Activated CD4-positive, alpha-beta T cell treated with anti-CD3 and anti-CD28 coated beads, Interleukin-2, Interleukin-4, amounts not matched to agents 100 ng/mL and 50 ng/mL, durations not matched to agents 16 hours and 8 hours (primary cell): ENCODE measurements around the gene PPIP5K1.
"Not testable (repeated sequence)": the region's sequence is repeated elsewhere in the genome, so short reads cannot be mapped to it uniquely, and the experiment has no call there.

Source experiments
- DNase-seq: peaks from one replicate; pipeline ENCODE4 v3.0.0-alpha.2; 2020; ENCODE audit warnings: low spot score

PPIP5K1 gene

DNA sequence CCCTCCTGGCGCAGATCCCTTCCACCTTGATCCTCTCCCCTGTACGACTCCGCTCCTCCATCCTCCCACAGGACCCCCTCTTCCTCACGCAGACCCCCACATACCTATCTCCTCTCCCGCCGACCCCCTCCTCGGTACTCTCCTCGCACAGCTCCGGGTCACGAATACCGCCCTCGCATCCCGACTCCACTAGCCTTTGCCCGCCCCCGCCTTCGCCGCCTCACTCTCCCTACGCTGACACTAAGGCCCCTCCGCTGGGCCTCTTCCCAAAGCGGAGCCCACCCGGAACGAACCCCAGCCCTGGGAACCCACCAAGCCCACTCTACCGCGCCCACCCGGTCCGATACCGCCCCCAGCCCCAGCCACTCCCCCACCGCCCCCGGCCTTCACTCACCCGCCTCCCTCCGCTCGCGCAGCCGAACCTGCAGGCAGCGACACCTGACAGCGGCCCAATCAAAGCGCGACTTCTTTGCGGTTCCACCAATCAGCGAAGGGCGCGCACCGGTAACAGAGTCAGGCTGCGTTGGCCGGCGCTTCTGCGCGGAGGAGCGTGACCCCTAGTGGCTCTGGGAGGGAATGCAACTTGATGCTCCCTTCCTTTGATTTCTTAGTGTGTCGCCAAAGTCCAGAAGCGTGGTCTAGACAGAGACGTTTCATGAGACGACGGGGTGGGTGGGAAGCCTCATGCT lies at the start of gene PPIP5K1:
Gene PPIP5K1 (minus strand): TSS at position 431 of the 689 bp plus-strand sequence. CDS start 5,704 bp downstream, outside the sequence.
- not testable (repeated sequence) for DNase-seq

DNA sequence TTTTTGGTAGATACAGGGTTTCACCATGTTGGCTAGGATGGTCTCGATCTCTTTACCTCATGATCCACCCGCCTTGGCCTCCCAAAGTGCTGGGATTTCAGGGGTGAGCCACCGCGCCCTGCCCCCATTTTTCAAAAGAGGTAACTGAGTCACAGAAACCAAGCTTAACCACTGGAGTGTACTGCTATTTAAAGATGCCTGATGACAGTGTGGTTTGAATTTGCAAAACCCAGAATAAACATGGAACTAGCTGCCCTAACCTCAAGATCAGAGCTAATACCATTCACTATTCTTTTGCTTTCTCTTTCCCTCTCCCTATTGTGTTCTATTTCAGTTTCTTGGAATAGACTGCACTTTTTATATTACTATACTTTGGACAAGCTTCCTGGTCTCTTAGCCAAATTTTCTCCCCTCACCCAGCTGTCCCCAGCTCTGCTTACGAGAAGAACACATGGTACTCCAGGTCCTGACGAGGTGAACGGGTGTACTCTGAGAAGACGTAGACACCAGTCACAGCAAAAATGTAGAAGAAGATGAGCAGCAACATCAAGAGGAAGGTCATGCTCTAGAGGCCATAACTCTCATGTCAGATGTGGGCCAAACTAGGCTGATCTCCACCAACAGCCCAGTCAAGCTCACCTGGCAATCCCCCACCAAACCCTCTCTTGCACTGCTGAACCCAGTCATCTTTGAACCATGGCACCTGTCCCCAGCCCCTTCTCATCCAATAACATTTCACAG lies 48.6 kb upstream of the PPIP5K1 start:
- DNase-seq, result not testable (repeated sequence)

DNA sequence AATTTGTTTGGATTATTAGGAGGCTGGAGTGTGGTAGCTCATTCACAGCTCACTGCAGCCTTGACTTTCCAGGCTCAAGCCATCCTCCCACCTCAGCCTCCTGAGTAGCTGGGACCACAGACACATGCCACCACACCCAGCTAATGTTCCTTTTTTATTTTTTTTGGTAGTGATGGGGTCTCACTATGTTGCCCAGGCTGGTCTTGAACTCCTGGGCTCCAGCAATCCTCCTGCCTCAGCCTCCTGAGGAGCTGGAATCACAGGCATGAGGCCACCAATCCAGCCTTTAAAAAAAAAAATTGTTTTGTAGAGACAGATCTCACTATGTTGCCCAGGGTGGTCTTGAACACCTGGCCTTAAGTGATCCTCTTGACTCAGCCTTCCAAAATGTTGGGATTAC lies 36.9 kb upstream of the PPIP5K1 start:
- not testable (repeated sequence) for DNase-seq

DNA sequence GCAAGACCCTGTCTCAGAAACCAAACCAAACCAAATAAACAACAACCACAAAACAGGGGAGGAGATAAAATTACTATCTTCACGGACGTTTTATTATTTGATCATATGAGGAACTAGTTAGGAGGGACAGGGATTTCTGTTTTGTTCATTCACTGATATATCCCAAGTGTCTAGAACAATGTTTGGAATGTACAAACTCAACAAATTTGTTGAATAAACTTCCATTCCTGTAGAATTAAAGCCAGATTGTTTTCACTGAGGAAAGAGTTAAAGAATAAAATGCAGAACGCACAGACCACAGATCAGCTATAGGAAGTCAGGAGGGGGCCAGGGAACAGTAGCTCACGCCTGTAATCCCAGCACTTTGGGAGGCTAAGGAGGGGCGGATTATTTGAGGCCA lies 35.1 kb upstream of the PPIP5K1 start:
- no peak for DNase-seq

DNA sequence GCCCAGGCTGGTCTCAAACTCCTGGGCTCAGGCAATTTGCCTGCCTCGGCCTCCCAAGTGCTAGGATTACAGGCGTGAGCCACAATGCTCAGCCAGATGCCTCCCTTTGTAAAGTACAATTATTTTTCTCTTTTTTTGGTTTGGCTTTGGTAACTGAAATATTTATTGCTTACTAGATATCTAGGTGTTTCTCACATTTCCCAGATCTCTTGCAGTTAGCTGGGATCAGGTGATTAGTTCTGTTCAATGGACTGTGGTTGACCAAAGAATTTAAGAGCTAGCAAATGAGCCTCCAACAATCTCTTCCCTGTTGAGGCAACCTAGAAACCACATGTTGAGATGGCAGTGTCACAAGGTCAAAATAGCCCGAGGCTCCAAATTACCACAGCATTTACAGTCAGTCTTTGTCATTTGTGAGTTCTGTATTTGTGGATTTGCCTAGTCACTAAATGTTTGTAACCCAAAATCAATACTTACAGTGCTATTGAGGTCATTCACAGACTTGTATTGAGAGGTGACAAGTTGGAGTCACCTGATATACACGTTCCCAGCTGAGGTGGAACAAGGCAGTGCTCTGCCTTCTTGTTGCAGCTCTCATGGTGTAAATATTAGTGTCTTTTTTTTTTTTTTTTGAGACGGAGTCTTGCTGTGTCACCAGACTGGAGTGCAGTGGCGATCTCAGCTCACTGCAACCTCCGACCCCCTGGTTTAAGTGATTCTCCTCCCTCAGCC lies 32.2 kb upstream of the PPIP5K1 start:
- DNase-seq, result not testable (repeated sequence)

DNA sequence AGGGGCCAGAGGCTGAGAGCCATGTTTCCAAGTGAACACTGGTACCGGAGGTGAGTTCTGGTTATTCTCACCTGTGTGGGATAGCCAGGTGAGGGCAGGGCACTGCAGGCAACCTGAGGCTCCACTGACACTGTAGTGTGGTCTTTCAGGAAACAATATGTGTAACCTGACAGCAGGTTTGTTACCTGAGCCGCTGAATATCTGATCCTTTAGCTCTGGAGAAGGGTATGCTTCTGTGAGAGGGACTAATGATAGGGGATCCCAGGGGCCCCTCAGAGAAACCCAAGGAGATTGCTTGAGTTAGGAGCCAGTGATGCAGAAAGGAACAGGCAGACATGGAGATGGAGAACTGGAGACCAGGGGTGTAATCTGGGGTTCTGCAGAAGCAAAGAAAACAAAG lies 28.7 kb upstream of the PPIP5K1 start, which contains the start of gene STRC:
Gene STRC (minus strand): TSS at position 101 of the 400 bp plus-strand sequence. CDS start 78 bp downstream, at position 23.
- not testable (repeated sequence) for DNase-seq

DNA sequence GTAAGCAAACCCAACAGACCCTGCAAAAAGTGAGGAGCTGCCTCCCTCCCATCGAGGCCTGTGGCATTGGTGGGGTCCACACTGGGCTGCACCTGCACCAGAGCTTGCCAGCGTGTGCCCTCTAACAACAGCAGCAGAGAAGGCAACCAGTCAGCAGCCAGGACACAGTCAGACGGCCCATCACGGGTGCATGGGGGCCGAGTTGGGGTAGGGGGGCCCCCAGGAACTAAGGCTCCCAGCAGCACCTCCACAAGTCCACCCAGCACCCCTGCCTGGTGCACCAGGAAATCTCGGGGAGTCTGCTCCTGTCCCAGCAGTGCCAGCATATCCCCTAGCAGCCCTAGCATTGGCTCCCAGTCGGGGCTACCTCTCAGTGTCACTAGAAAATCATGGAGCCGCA lies 27.7 kb upstream of the PPIP5K1 start:
- DNase-seq, result not testable (repeated sequence)

DNA sequence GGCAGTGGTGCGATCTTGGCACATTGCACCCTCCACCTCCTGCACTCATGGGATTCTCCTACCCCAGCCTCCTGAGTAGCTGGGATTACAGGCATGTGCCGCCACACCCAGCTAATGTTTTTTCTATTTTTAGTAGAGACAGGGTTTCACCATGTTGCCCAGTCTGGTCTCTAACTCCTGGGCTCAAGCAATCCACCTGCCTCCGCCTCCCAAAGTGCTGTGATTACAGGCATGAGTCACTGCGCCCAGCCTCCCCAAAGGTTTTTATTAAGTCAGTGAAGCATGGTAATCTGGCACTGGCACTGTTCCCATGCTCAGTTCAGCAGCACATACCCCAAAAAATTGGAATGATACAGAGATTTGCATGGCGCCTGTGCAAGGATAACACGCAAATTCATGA lies 12.2 kb upstream of the PPIP5K1 start:
- not testable (repeated sequence) for DNase-seq

DNA sequence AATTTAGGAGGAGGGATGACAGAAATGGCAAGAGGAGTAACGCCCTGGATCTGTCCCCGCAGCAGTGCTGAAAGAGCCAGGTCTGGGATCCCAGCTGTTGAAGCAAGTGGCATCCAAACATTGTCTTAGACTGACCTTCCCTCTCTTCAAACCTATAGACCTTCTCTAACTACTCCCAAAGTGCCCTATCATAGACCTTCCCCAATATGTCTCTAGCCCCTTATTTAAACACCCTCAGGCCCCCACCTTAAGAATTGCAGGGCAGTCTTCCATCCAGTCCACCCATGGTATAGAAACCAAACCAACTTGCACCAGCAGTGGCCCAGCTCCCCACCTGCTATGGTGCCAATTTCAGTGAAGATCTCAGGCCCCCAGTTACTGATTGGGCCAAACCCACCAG lies 10.2 kb upstream of the PPIP5K1 start:
- DNase-seq, result not testable (repeated sequence)

DNA sequence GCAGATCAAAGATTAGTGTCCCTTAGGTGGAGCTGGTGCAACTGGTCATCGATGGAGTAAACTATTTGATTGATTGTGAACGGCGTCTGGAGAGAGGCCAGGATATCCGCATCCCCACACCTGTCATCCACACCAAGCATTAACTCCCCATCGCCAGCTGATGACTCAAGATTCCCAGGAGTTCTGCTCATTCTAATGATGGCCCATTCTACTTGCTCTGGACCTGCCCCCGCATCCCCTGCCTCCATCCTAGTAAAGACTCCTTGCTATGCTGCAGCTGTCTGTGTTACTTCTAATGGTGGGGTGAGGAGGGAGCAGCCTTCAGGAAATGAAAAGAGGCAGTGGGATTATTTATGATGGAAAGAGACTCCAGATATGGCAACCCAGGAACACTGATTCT lies 9.1 kb upstream of the PPIP5K1 start:
- DNase-seq, result not testable (repeated sequence)

DNA sequence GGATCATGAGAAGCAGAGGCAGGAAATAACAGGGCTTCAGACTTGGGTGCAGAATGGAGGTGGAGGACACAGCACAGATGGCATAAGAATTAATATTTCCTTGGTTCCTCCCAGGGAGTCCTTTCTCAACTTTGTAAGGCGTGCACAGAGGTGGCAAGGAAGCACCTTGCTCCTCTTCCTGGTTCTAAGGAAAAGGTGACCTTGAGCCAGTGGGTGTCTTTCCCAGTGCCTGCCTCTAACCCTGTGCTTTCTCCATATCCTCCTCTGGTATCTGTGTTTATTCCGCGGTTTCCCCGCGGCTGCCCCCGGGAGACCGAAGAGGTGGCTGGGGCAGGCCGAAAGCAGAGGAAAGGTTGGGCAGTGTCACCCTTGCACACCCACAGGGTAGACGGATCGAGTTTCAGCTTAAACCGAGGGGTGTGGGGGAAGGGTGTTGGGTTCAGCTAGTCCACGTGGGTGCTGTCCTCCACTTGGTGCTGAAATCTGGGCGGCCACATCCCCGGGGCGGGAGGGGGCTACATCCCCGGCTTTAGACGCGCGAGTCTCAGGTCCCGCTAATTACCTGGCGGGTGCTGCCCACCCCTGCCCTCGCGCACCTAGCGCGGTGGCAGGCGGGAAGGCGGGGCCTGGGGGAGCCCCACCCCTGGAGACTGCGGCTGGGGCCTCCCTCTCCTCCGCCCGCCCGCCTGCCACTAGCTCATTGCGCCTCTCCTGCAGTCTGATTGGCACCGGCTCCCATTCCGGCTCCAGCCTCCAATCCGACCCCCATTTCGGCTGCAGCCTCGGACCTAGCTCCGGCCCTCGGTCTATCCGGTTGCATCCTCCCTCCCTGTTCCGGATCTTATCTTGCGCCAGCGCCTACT lies 3.6 kb upstream of the PPIP5K1 start, which contains the start of gene CKMT1B:
Gene CKMT1B (plus strand): TSS at position 700 of the 863 bp plus-strand sequence. CDS start 192 bp downstream, outside the sequence.
- DNase-seq, result not testable (repeated sequence)

DNA sequence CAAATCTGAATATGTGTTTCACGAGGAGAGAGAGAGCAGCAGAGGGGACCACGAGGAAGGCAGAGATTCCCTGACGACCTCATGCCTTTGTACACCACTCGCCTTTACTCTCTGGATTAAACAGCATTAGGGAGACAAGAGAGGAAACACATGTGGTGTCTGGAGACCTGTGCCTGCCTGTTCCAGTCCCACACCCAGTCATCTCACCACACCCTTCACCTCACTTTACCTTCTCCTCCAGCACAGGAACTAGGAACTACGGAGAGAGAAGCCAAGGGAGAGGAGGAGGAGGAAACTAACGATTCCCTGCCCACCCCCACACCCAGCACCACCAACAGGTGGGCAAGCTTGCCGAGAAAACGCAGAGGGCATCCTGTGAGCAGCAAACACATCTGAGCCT lies 2.8 kb upstream of the PPIP5K1 start:
- DNase-seq, result not testable (repeated sequence)

DNA sequence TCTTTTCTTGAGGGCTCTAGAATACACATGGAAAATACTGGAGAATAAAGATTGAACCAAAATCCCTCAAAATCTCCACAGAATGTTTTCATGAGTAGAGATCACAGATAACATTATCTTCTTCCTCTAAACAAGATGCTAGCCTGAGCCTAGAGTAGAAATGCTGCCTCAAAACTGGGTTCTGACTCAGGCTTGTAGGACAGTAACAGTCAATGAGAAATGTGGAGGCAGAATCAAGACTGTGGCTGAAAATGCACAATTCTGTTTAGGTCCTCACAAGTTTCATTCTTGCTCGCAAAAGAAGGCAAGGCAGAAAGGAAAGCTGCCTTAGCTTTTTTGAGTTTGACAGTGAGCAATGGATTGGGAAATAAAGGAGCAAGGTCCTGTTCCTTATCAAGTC lies 15.4 kb downstream of the PPIP5K1 start:
- not testable (repeated sequence) for DNase-seq

DNA sequence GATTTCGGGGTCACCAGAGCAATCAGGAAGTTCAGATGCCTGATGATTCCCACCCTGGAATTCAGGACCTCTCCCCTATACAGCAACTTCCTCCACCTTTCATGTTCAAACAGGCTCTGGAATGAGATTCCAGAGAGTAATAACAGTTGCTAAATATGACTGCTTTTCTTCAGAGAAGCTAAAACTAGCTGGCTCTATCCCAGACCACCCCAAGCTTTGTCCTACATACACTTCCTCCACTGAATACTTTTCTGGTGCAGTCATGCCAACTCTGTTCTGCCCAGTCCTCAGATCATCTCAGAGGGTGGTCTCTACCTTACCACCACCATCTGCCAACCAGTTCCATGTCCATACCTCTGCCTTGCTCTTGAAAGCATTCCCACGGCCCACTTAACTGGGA lies 23.4 kb downstream of the PPIP5K1 start:
- DNase-seq, result not testable (repeated sequence)

DNA sequence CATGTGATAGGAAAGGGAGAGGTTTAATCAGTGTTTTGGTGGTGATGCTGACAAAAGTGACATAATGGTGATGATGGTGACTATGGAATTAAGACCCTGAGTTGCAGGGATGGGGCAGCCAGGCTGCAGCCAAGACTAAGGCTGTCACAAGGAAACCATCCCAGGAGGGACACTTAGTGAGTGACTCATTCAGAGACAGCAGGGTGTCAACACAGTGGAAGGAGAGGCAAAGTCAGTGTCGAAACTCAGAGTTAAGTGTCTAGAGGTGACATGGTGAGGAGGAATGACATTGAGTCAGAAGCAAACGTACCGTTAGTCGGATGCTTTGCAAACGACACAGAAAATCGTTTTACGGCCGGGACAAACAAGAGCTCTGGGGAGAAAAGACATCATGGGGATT lies 26.2 kb downstream of the PPIP5K1 start:
- DNase-seq, result not testable (repeated sequence)

DNA sequence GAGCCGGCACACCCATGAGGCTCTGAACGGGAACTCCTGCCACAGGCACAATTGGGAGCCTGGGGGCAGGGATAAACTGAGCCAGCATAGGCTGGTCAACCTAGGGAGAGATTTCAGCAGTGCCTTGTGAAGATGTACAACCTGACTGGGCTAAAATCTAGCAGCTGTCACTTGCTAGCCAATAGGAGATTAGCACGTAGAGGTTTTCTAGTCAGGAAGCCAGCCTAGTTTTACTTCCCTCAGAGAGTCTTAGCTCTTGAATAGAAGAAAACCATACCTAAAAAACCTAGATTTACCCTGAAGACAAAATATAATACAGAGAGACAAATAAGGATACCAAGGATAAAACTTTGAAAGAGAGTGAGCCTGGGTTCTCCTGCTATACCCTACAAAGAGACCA lies 27.3 kb downstream of the PPIP5K1 start:
- DNase-seq, result not testable (repeated sequence)

DNA sequence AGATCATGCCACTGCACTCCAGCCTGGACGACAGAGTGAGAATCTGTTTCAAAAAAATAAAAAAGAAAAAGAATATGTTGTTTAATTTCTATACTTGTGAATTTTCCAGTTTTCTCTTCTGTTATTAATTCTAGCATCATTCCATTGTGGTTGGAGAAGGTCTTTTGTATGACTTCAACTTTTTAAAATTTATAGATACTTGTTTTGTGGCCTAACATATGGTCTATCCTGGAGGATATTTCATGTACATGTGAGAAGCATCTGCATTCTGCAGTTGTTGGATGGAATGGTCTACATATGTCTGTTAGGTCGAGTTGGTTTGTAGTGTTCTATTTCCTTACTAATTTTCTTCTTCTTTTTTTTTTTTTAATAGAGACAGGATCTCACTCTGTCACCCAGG lies 37.0 kb downstream of the PPIP5K1 start:
- DNase-seq, result no peak

DNA sequence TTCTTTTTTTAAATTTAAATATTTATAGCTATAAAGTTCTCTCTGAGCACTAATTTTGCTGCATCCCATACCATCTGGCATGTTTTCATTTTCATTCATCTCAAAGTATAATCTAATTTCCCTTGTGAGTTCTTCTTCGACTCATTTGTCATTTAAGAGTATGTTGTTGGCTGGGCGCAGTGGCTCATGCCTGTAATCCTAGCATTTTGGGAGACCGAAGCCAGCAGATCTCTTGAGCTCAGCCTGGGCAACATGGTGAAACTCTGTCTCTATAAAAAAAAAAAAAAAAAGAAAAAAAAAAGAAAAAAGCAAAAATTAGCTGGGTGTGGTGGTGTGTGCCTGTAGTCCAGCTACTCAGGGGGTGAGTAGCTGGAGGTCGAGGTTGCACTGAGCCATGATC lies 37.8 kb downstream of the PPIP5K1 start:
- DNase-seq, result no peak

DNA sequence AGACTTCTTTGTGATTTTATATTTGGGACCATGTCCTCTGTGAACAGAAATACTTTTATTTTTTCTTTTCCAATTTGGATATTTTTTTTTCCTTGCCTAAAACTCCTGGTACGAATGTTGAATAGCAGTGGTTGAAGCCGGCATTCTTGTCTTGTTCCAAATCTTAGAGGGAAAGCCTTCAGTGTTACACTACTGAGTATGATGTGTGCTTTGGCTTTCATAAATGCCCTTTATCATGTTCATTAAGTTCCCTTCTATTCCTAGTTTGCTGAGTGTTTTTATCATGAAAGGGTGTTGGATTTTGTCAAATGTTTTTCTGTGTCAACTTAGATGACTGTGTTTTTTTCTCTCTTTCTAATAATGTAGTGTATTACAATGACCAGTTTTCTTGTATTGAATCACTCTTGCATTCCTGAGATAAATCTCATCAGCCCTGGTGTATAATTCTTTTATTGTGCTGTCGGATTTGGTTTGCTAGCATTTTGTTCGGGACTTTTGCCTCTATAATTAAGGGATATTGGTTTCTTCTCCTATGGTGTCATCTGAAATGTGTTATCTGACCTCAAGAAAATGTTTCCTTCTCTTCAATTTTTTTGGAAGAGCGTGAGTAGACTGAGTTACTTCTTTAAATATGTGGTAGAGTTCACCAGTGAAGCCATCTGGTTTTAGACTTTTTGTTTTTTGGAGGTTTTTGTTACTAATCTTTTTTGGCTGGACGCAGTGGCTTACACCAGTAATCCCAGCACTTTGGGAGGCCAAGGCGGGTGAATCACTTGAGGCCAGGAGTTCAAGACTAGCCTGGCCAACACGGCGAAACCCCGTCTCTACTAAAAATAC lies 39.3 kb downstream of the PPIP5K1 start:
- no peak for DNase-seq

DNA sequence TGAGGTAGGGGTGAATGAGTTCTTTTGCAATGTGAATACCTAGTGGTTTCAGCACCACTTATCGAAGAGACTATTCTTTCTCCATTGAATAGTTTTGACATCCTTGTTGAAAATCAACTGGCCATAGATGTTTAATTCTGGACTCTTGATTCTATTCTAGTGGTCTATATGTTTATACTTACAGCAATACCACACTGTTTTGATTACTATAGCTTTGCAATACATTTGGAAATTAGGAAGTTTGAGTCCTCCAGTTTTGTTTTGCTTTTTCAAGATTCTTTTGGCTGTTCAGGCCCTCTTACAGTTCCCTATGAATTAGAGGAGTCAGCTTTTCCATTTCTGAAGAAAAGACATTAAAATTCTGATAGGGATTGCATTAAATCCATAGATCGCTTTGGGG lies 42.5 kb downstream of the PPIP5K1 start:
- no peak for DNase-seq

DNA sequence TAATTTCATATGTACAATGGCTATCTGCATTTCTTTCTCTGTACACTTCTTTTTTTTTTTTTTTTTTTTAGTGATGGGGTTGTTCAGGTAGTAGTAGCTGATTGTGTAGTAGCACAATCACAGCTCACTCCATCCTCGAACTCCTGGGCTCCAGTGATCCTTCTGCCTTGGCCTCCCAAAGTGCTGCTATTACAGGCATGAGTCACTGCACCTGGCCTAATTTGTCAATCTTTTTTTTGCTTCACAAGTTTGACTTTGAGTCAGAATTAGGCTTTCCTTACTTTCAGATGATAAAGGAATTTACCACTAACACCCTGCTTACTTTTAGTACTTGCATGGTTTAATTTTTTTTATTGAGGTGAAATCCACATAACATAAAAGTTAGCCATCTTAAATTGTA lies 44.6 kb downstream of the PPIP5K1 start:
- DNase-seq, result no peak
